Measurements from ENCODE around the gene LRRK1.

The LRRK1 gene

GRCh38 chr15:101116681-101116976 is 197.5 kb downstream of the LRRK1 start:
- DNase-seq: no peak
- no peak overlapping the region for H3K27ac ChIP-seq (ENCODE audit: low read depth, low read length)

GRCh38 chr15:101118116-101118515 is 199.0 kb downstream of the LRRK1 start:
- Histone ChIP-seq H3K23ac (ENCODE audit: low read length) (no peak overlapping the region), H2AK5ac (ENCODE audit: low read length) (no peak overlapping the region), H3K4me2 (ENCODE audit: low read length) (no peak overlapping the region), H3K79me1 (ENCODE audit: low read length) (no peaks in the 10 kb centered on the region), H4K5ac (ENCODE audit: low read length) (no peak overlapping the region), H3K27me3 (ENCODE audit: insufficient read depth, low read length, poor library complexity) (no peaks in the 10 kb centered on the region), H3K4me1 (ENCODE audit: control insufficient read depth, low read depth, low read length) (peaks cover 1% of the 10 kb centered on the region), H2BK15ac (replicated peaks; ENCODE audit: low read depth) (no peak overlapping the region), H3K27ac (ENCODE audit: low read depth, low read length) (no peak overlapping the region), H3K9ac (ENCODE audit: low read length) (no peak overlapping the region), H3K79me2 (ENCODE audit: control insufficient read depth, insufficient read depth, low read length) (no peaks in the 10 kb centered on the region), H3K56ac (ENCODE audit: low read length) (no peak overlapping the region), H3K4ac (ENCODE audit: low read depth, low read length) (no peak overlapping the region), H3K18ac (ENCODE audit: low read length) (no peak overlapping the region), H4K8ac (ENCODE audit: low read depth, low read length) (no peak overlapping the region), H2BK120ac (ENCODE audit: low read depth, low read length) (no peak overlapping the region), H2BK5ac (ENCODE audit: low read length) (no peak overlapping the region), H3K4me3 (ENCODE audit: low read length) (no peak overlapping the region), H3K36me3 (ENCODE audit: control insufficient read depth, insufficient read depth, low read length) (no peaks in the 10 kb centered on the region)
- WGBS (ENCODE audit: extremely low coverage, insufficient coverage, low lambda C conversion rate): no CpG with 5 or more reads among the region's 9 CpGs
- no peak for DNase-seq

More at GRCh38 chr15:101116681-101116976, 197.5 kb downstream of the LRRK1 start:
- Histone ChIP-seq H3K79me1 (ENCODE audit: low read length) (no peaks in the 10 kb centered on the region), H3K4me2 (ENCODE audit: low read length) (no peak overlapping the region), H2BK120ac (ENCODE audit: low read depth, low read length) (no peak overlapping the region), H3K4me1 (ENCODE audit: control insufficient read depth, low read depth, low read length) (no peaks in the 10 kb centered on the region), H3K27me3 (ENCODE audit: insufficient read depth, low read length, poor library complexity) (no peaks in the 10 kb centered on the region), H2BK15ac (replicated peaks; ENCODE audit: low read depth) (no peak overlapping the region), H2AK5ac (ENCODE audit: low read length) (no peak overlapping the region), H3K9ac (ENCODE audit: low read length) (no peak overlapping the region), H3K56ac (ENCODE audit: low read length) (no peak overlapping the region), H3K4me3 (ENCODE audit: low read length) (no peak overlapping the region), H4K5ac (ENCODE audit: low read length) (no peak overlapping the region), H2BK5ac (ENCODE audit: low read length) (no peak overlapping the region), H3K79me2 (ENCODE audit: control insufficient read depth, insufficient read depth, low read length) (no peaks in the 10 kb centered on the region), H3K4ac (ENCODE audit: low read depth, low read length) (no peak overlapping the region), H4K8ac (ENCODE audit: low read depth, low read length) (no peak overlapping the region), H3K18ac (ENCODE audit: low read length) (no peak overlapping the region), H3K23ac (ENCODE audit: low read length) (no peak overlapping the region), H3K36me3 (ENCODE audit: control insufficient read depth, insufficient read depth, low read length) (no peaks in the 10 kb centered on the region)
- no CpG with 5 or more reads among the region's 1 CpG for WGBS (ENCODE audit: extremely low coverage, insufficient coverage, low lambda C conversion rate)

GRCh38 chr15:101118615-101119014 is 199.5 kb downstream of the LRRK1 start:
- no peak overlapping the region for H2AK5ac ChIP-seq (ENCODE audit: low read length)
- WGBS (ENCODE audit: extremely low coverage, insufficient coverage, low lambda C conversion rate): no CpG with 5 or more reads among the region's 10 CpGs
- no peaks in the 10 kb centered on the region for H3K79me2 ChIP-seq (ENCODE audit: control insufficient read depth, insufficient read depth, low read length)

GRCh38 chr15:101119181-101119580 is 200.0 kb downstream of the LRRK1 start:
- Histone ChIP-seq H2AK5ac (ENCODE audit: low read length) (no peak overlapping the region), H3K4ac (ENCODE audit: low read depth, low read length) (no peak overlapping the region), H3K4me1 (ENCODE audit: control insufficient read depth, low read depth, low read length) (peaks cover 1% of the 10 kb centered on the region), H2BK120ac (ENCODE audit: low read depth, low read length) (no peak overlapping the region), H3K27me3 (ENCODE audit: insufficient read depth, low read length, poor library complexity) (no peaks in the 10 kb centered on the region), H4K8ac (ENCODE audit: low read depth, low read length) (no peak overlapping the region), H3K18ac (ENCODE audit: low read length) (no peak overlapping the region), H4K5ac (ENCODE audit: low read length) (no peak overlapping the region), H3K4me3 (ENCODE audit: low read length) (no peak overlapping the region), H3K79me2 (ENCODE audit: control insufficient read depth, insufficient read depth, low read length) (no peaks in the 10 kb centered on the region), H3K36me3 (ENCODE audit: control insufficient read depth, insufficient read depth, low read length) (no peaks in the 10 kb centered on the region), H3K27ac (ENCODE audit: low read depth, low read length) (no peak overlapping the region), H3K9ac (ENCODE audit: low read length) (no peak overlapping the region), H3K4me2 (ENCODE audit: low read length) (no peak overlapping the region), H2BK5ac (ENCODE audit: low read length) (no peak overlapping the region), H3K79me1 (ENCODE audit: low read length) (no peaks in the 10 kb centered on the region), H3K56ac (ENCODE audit: low read length) (no peak overlapping the region), H3K23ac (ENCODE audit: low read length) (no peak overlapping the region), H2BK15ac (replicated peaks; ENCODE audit: low read depth) (no peak overlapping the region)
- WGBS (ENCODE audit: extremely low coverage, insufficient coverage, low lambda C conversion rate): no CpG with 5 or more reads among the region's 2 CpGs
- DNase-seq: no peak

More at GRCh38 chr15:101118615-101119014, 199.5 kb downstream of the LRRK1 start:
- H3K23ac ChIP-seq (ENCODE audit: low read length): no peak overlapping the region
- H2BK120ac ChIP-seq (ENCODE audit: low read depth, low read length): no peak overlapping the region
- no peaks in the 10 kb centered on the region for H3K79me1 ChIP-seq (ENCODE audit: low read length)
- H3K36me3 ChIP-seq (ENCODE audit: control insufficient read depth, insufficient read depth, low read length): no peaks in the 10 kb centered on the region
- no peak overlapping the region for H3K4me3 ChIP-seq (ENCODE audit: low read length)
- H3K4me1 ChIP-seq (ENCODE audit: control insufficient read depth, low read depth, low read length): peaks cover 1% of the 10 kb centered on the region
- no peaks in the 10 kb centered on the region for H3K27me3 ChIP-seq (ENCODE audit: insufficient read depth, low read length, poor library complexity)
- no peak overlapping the region for H3K4me2 ChIP-seq (ENCODE audit: low read length)
- no peak overlapping the region for H3K27ac ChIP-seq (ENCODE audit: low read depth, low read length)
- no peak overlapping the region for H3K18ac ChIP-seq (ENCODE audit: low read length)
- H2BK15ac ChIP-seq (replicated peaks; ENCODE audit: low read depth): no peak overlapping the region
- no peak overlapping the region for H4K5ac ChIP-seq (ENCODE audit: low read length)
- H2BK5ac ChIP-seq (ENCODE audit: low read length): no peak overlapping the region
- no peak overlapping the region for H3K56ac ChIP-seq (ENCODE audit: low read length)
- no peak overlapping the region for H3K9ac ChIP-seq (ENCODE audit: low read length)
- no peak overlapping the region for H3K4ac ChIP-seq (ENCODE audit: low read depth, low read length)
- no peak for DNase-seq
- no peak overlapping the region for H4K8ac ChIP-seq (ENCODE audit: low read depth, low read length)

Measured in mesendoderm (in vitro differentiated cells).